HG02610 (cell line): ENCODE results near the gene WNT3A.

Experiments
- ATAC-seq: cut with Tn5 transposase; IDR thresholded peaks from one replicate; pipeline ENCODE4 v1.9.1; 2021; ENCODE audit warnings: mild to moderate bottlenecking, moderate library complexity; ENCODE audit not compliant: unreplicated experiment

Gene WNT3A

GRCh38 chr1:228030451-228031201, 23.8 kb downstream of the WNT3A start:
- no peak for ATAC-seq

- no peak for ATAC-seq
These were observed 24.6 kb downstream of the WNT3A start for GRCh38 chr1:228031276-228031995.

- no peak for ATAC-seq
These were observed 25.2 kb downstream of the WNT3A start for GRCh38 chr1:228032041-228032440.

GRCh38 chr1:228033376-228033775, 26.6 kb downstream of the WNT3A start:
- ATAC-seq = no peak

GRCh38 chr1:228034954-228035837, 28.4 kb downstream of the WNT3A start:
- ATAC-seq = no peak

- ATAC-seq = no peak
These were observed 29.0 kb downstream of the WNT3A start for GRCh38 chr1:228035844-228036243.

- ATAC-seq = no peak
These were observed 30.0 kb downstream of the WNT3A start for GRCh38 chr1:228036701-228037231.

GRCh38 chr1:228037401-228038386, 30.9 kb downstream of the WNT3A start:
- ATAC-seq = peak; percentile 81

- no peak for ATAC-seq
These were observed 31.7 kb downstream of the WNT3A start for GRCh38 chr1:228038387-228039005.

GRCh38 chr1:228039006-228039903, 32.5 kb downstream of the WNT3A start:
- no peak for ATAC-seq

GRCh38 chr1:228039986-228040385, 33.2 kb downstream of the WNT3A start:
- ATAC-seq = no peak

GRCh38 chr1:228041316-228041715, 34.5 kb downstream of the WNT3A start:
- ATAC-seq = no peak

GRCh38 chr1:228042508-228042907, 35.7 kb downstream of the WNT3A start:
- no peak for ATAC-seq

- ATAC-seq = no peak
These were observed 36.6 kb downstream of the WNT3A start for GRCh38 chr1:228043281-228043848.

GRCh38 chr1:228044961-228045360, 38.2 kb downstream of the WNT3A start:
- no peak for ATAC-seq

- no peak for ATAC-seq
These were observed 38.6 kb downstream of the WNT3A start for GRCh38 chr1:228045405-228045804.

GRCh38 chr1:228045871-228046270, 39.1 kb downstream of the WNT3A start:
- ATAC-seq = no peak
